H1 (cell line): ENCODE data around the gene CYP2J2. TPM values are rescaled to one million over a fixed set of nuclear protein-coding genes. Genes with fewer than 3 reads are reported as not detected.

Source experiments
- CTCF ChIA-PET: fragments of 300-600 bp; sonication (Branson Sonifier 250); formaldehyde crosslinking; loops from one replicate; lab custom pipeline; 2021; ENCODE audit not compliant: partially characterized antibody; lab: Charles Lee
- POLR2A ChIA-PET: fragments of 300-600 bp; sonication (Branson Sonifier 250); formaldehyde crosslinking; loops from one replicate; lab custom pipeline; 2021; ENCODE audit warnings: inconsistent platforms; ENCODE audit not compliant: partially characterized antibody; lab: Charles Lee
- DNase-seq, 2 experiments: peaks; one replicate each; pipeline versions ENCODE4 v3.0.0 to v3.0.0-alpha.2; 2010 to 2022; ENCODE audit warnings: low spot score in 2 of 2, low read depth in 1 of 2, mixed read lengths in 1 of 2
- FAIRE-seq: peaks from 2 replicates; lab custom pipeline; 2011; peaks lifted over from hg19 to GRCh38; lab: Jason Lieb, UNC
- H2AFZ ChIP-seq: 2 replicates; pipeline ENCODE4 v1.8.1; 2012; ENCODE audit warnings: low read length, inconsistent platforms
- H2AK5ac ChIP-seq: 2 replicates; pipeline ENCODE4 v1.6.1; 2013; ENCODE audit warnings: low read depth, low read length
- H2BK120ac ChIP-seq: replicated peaks from 2 replicates; pipeline ENCODE3; 2013; ENCODE audit warnings: low read depth, low read length, inconsistent platforms
- H2BK12ac ChIP-seq: 2 replicates; pipeline ENCODE4 v1.6.1; 2013; ENCODE audit warnings: low read depth, low read length
- H2BK15ac ChIP-seq: 2 replicates; pipeline ENCODE4 v1.6.1; 2013; ENCODE audit warnings: low read length
- H2BK20ac ChIP-seq: 2 replicates; pipeline ENCODE4 v1.6.1; 2013; ENCODE audit warnings: low read length
- H2BK5ac ChIP-seq: 2 replicates; pipeline ENCODE4 v1.6.1; 2013; ENCODE audit warnings: low read depth, low read length
- H3K14ac ChIP-seq: 2 replicates; pipeline ENCODE4 v1.6.1; 2013; ENCODE audit warnings: inconsistent platforms; ENCODE audit not compliant: insufficient read length
- H3K18ac ChIP-seq: 2 replicates; pipeline ENCODE4 v1.6.1; 2013; ENCODE audit warnings: low read length; ENCODE audit errors: extremely low read depth
- H3K23ac ChIP-seq: 2 replicates; pipeline ENCODE4 v1.6.1; 2013; ENCODE audit warnings: inconsistent platforms; ENCODE audit not compliant: insufficient read length
- H3K23me2 ChIP-seq: 2 replicates; pipeline ENCODE4 v1.6.1; 2013; ENCODE audit warnings: low read depth, low read length
- H3K27ac ChIP-seq: 2 replicates; pipeline ENCODE4 v1.6.1; 2011; ENCODE audit warnings: low read depth, low read length, inconsistent platforms
- H3K27me3 ChIP-seq, 4 experiments: replicated peaks in 1 of 4; 1 replicate in 1 of 4; 2 replicates in 3 of 4; pipeline versions ENCODE4 v1.6.1 to v1.8.1; 2011 to 2013; ENCODE audit warnings: low read length in 3 of 4, mild to moderate bottlenecking in 3 of 4, inconsistent platforms in 2 of 4, mixed read lengths in 2 of 4, moderate library complexity in 1 of 4; ENCODE audit not compliant: control insufficient read depth in 3 of 4, insufficient read depth in 3 of 4; ENCODE audit errors: extremely low read depth in 1 of 4
- H3K36me3 ChIP-seq, 4 experiments: 2 replicates each; pipeline versions ENCODE4 v1.6.1 to v1.8.1; 2011 to 2013; ENCODE audit warnings: mild to moderate bottlenecking in 4 of 4, low read length in 3 of 4, moderate library complexity in 2 of 4, control low read depth in 1 of 4, inconsistent platforms in 1 of 4; ENCODE audit not compliant: insufficient read depth in 4 of 4, control insufficient read depth in 2 of 4
- H3K4ac ChIP-seq: replicated peaks from 2 replicates; pipeline ENCODE3; 2013; ENCODE audit warnings: low read length, low read depth, mixed read lengths, inconsistent platforms; ENCODE audit not compliant: insufficient read length
- H3K4me1 ChIP-seq, 4 experiments: replicated peaks in 1 of 4; 1 replicate in 1 of 4; 2 replicates in 3 of 4; pipeline versions ENCODE4 v1.6.1 to v1.8.1; 2011 to 2013; ENCODE audit warnings: low read length in 3 of 4, inconsistent platforms in 2 of 4, mixed read lengths in 1 of 4; ENCODE audit not compliant: insufficient read depth in 4 of 4, control insufficient read depth in 3 of 4
- H3K4me2 ChIP-seq, 2 experiments: 2 replicates each; pipeline versions ENCODE4 v1.6.1 to v1.8.1; 2011 to 2013; ENCODE audit warnings: low read depth in 2 of 2, low read length in 2 of 2, control low read depth in 1 of 2, inconsistent platforms in 1 of 2, mild to moderate bottlenecking in 1 of 2; ENCODE audit not compliant: insufficient read depth in 1 of 2
- H3K4me3 ChIP-seq, 4 experiments: fragments of 200-600, 300-600 bp in 1 of 4; sonication (generic), shearing (Covaris generic), sonication (Bioruptor Twin) in 1 of 4; 2 replicates each; pipeline versions ENCODE4 v1.5.1 to v1.8.1; 2011 to 2016; ENCODE audit warnings: low read length in 4 of 4, low read depth in 3 of 4, control low read depth in 2 of 4, inconsistent platforms in 2 of 4, mild to moderate bottlenecking in 2 of 4, mixed read lengths in 1 of 4, moderate library complexity in 1 of 4; ENCODE audit not compliant: insufficient read depth in 2 of 4; ENCODE audit errors: extremely low read depth in 1 of 4
- H3K56ac ChIP-seq: replicated peaks from 2 replicates; pipeline ENCODE3; 2013; ENCODE audit warnings: low read depth, mild to moderate bottlenecking, mixed read lengths, low read length, inconsistent platforms; ENCODE audit not compliant: insufficient read length
- H3K79me1 ChIP-seq: 2 replicates; pipeline ENCODE4 v1.6.1; 2013; ENCODE audit warnings: low read depth, low read length, control low read depth
- H3K79me2 ChIP-seq, 2 experiments: 2 replicates each; pipeline versions ENCODE4 v1.6.1 to v1.8.1; 2012 to 2013; ENCODE audit warnings: low read length in 2 of 2, mild to moderate bottlenecking in 2 of 2, inconsistent platforms in 1 of 2; ENCODE audit not compliant: insufficient read depth in 2 of 2, control insufficient read depth in 1 of 2
- H3K9ac ChIP-seq, 4 experiments: replicated peaks in 1 of 4; 1 replicate in 1 of 4; 2 replicates in 3 of 4; pipeline versions ENCODE4 v1.6.1 to v1.8.1; 2011 to 2013; ENCODE audit warnings: low read depth in 3 of 4, low read length in 3 of 4, control low read depth in 2 of 4, mild to moderate bottlenecking in 2 of 4, moderate library complexity in 2 of 4, inconsistent platforms in 1 of 4; ENCODE audit errors: extremely low read depth in 1 of 4
- H3K9me3 ChIP-seq, 2 experiments: 2 replicates each; pipeline versions ENCODE4 v1.6.1 to v1.8.1; 2012 to 2013; ENCODE audit warnings: mild to moderate bottlenecking in 2 of 2, moderate library complexity in 2 of 2, control low read depth in 1 of 2, inconsistent platforms in 1 of 2, low read depth in 1 of 2, low read length in 1 of 2, mixed read lengths in 1 of 2; ENCODE audit not compliant: insufficient read depth in 2 of 2
- H4K20me1 ChIP-seq, 2 experiments: replicated peaks in 1 of 2; 2 replicates each; pipeline versions ENCODE3 to v1.8.1; 2011 to 2013; ENCODE audit warnings: inconsistent platforms in 2 of 2, low read length in 2 of 2, mild to moderate bottlenecking in 1 of 2; ENCODE audit not compliant: insufficient read depth in 2 of 2, control insufficient read depth in 1 of 2
- H4K5ac ChIP-seq: 2 replicates; pipeline ENCODE4 v1.6.1; 2013; ENCODE audit warnings: low read length, low read depth, mixed read lengths, inconsistent platforms; ENCODE audit not compliant: insufficient read length
- H4K8ac ChIP-seq: 2 replicates; pipeline ENCODE4 v1.8.0; 2013; ENCODE audit warnings: mild to moderate bottlenecking, moderate library complexity, low read length, inconsistent platforms; ENCODE audit not compliant: insufficient read depth; ENCODE audit errors: extremely low read depth
- H4K91ac ChIP-seq: replicated peaks from 2 replicates; pipeline ENCODE3; 2013; ENCODE audit warnings: low read length, mixed read lengths, inconsistent platforms; ENCODE audit not compliant: insufficient read length
- ASH2L ChIP-seq: fragments of 200-600, 300-600 bp; sonication (generic); IDR thresholded peaks from one replicate; pipeline ENCODE4 v1.7.1; 2017; ENCODE audit warnings: low read length
- BCL11A ChIP-seq, 2 experiments: IDR thresholded peaks; one replicate each; pipeline ENCODE4 v1.6.1; 2011; ENCODE audit warnings: low read depth in 2 of 2, low read length in 2 of 2, mild to moderate bottlenecking in 2 of 2
- CBX8 ChIP-seq: fragments of 300-800, 300-1000 bp; sonication (generic); IDR thresholded peaks from 2 replicates; pipeline ENCODE4 v1.7.1; 2016; ENCODE audit warnings: low read depth, low read length, borderline replicate concordance
- CHD2 ChIP-seq: IDR thresholded peaks from 2 replicates; pipeline ENCODE4 v1.6.1; 2012; ENCODE audit warnings: low read length, improper control_type of control experiment
- GTF2F1 ChIP-seq: IDR thresholded peaks from 2 replicates; pipeline ENCODE4 v1.6.1; 2012; ENCODE audit warnings: low read depth, low read length, improper control_type of control experiment, borderline replicate concordance
- HDAC2 ChIP-seq, 2 experiments: fragments of 300-600 bp in 1 of 2; sonication (generic) in 1 of 2; IDR thresholded peaks; 2 replicates each; pipeline ENCODE4 v1.6.1; 2011 to 2012; ENCODE audit warnings: low read depth in 2 of 2, low read length in 2 of 2, mild to moderate bottlenecking in 2 of 2, moderate library complexity in 2 of 2, borderline replicate concordance in 1 of 2, inconsistent platforms in 1 of 2
- HDAC6 ChIP-seq: IDR thresholded peaks from one replicate; pipeline ENCODE4 v1.7.1; 2012; ENCODE audit warnings: low read depth, mild to moderate bottlenecking, inconsistent platforms, low read length, moderate library complexity
- POLR2AphosphoS5 ChIP-seq: IDR thresholded peaks from 2 replicates; pipeline ENCODE4 v1.6.1; 2011; ENCODE audit warnings: low read depth, low read length
- SIN3A ChIP-seq, 2 experiments: IDR thresholded peaks in 1 of 2; conservative IDR thresholded peaks in 1 of 2; 2 replicates each; pipeline ENCODE4 v1.6.1; 2011 to 2012; ENCODE audit warnings: low read length in 2 of 2, improper control_type of control experiment in 1 of 2, low read depth in 1 of 2, mild to moderate bottlenecking in 1 of 2
- SIRT6 ChIP-seq: IDR thresholded peaks from one replicate; pipeline ENCODE4 v1.7.1; 2012; ENCODE audit warnings: low read length, inconsistent platforms
- SP2 ChIP-seq: IDR thresholded peaks from 2 replicates; pipeline ENCODE4 v1.6.1; 2012; ENCODE audit warnings: mild to moderate bottlenecking, low read length, inconsistent platforms
- SP4 ChIP-seq: IDR thresholded peaks from 2 replicates; pipeline ENCODE4 v1.6.1; 2012; ENCODE audit warnings: low read length, inconsistent platforms
- TAF1 ChIP-seq: IDR thresholded peaks from 2 replicates; pipeline ENCODE4 v1.6.1; 2011; ENCODE audit warnings: mild to moderate bottlenecking, low read depth, low read length
- WGBS, 2 experiments: shearing (Covaris generic) in 1 of 2; methylation state at CpG; one replicate each; pipeline versions ENCODE4 v1.1.6 to v1.1.7; 2013 to 2015; ENCODE audit warnings: low lambda C conversion rate in 2 of 2, mixed read lengths in 2 of 2, inconsistent platforms in 1 of 2, low coverage in 1 of 2, missing lambda C conversion rate in 1 of 2; ENCODE audit not compliant: insufficient replicate concordance in 2 of 2, insufficient coverage in 1 of 2, insufficient read length in 1 of 2; ENCODE audit errors: extremely low coverage in 1 of 2, missing lambda C conversion rate in 1 of 2; 5-methylcytosine and 5-hydroxymethylcytosine counted together
- polyA plus RNA-seq, 7 experiments: library from polyadenylated mRNA; depleted of rRNA in 3 of 7; stranded (reverse) in 5 of 7; unstranded in 2 of 7; fragments of >200 nt in 5 of 7; fragments of 200-250 nt in 2 of 7; gene quantifications; 1 replicate in 5 of 7; 2 replicates in 1 of 7; 4 replicates in 1 of 7; pipeline versions ENCODE4 v1.2.1 to v1.2.3, GENCODE V29; 2011 to 2013; ENCODE audit warnings: missing spikeins in 2 of 7, mixed read lengths in 2 of 7
- total RNA-seq: library from RNA; stranded (reverse); fragmentation: NEBNext Ultra II Directional; extraction: Animal tissue kit (Norgen Biotek cat#: 25700); gene quantifications from 2 replicates; pipeline ENCODE4 v1.2.1, GENCODE V29; 2021
- TF ChIP-seq, protein P1 (sequence below): IDR thresholded peaks from 2 replicates; pipeline ENCODE4 v1.6.1; 2011; ENCODE audit warnings: low read length, improper control_type of control experiment

CYP2J2 gene
- total and polyA plus RNA-seq, 2 of the 8 experiments (the other 6 are each of a cell fraction or from before 2014, with no cell fraction given), result 0.59 to 2.1 TPM

DNA sequence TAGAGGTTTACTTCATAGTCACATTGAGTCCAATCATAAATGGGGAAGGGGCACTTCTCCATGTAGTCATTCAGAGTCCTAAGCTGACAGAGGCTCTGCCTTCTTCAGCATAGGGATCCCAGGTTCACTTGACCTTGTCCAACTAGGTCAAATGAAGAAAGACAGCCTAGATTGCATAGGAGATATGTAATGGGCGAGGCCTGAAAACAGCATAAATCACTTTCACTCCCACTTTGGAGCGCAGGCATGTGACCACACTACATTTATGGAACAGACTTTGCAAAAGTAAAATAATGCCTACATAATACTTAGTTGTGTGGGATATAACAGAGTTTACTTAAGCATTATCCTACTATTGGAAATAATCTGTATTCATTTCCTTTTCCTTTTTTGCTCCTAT is 60.1 kb downstream of the CYP2J2 start:
- CTCF ChIA-PET, result interaction anchor here (0.9 to 1.9 kb wide), 2 partner anchors 13 to 35 kb away, joined by 3 to 8 read pairs; no protein-coding TSS in a partner anchor
- Histone ChIP-seq H2BK12ac (no peak overlapping the region), H2BK20ac (no peak overlapping the region), H3K27ac (no peak overlapping the region), H3K18ac (no peak overlapping the region), H3K36me3 (peaks cover 0 to 43% (median 12%) of the 10 kb centered on the region in 4 experiments; a peak in 7 of 8 replicates), H3K4me3 (no peak overlapping the region), H3K9ac (no peak overlapping the region), H2AFZ (no peak overlapping the region), H3K14ac (no peak overlapping the region), H3K4ac (no peak overlapping the region), H3K4me2 (no peak overlapping the region), H3K27me3 (no peaks in the 10 kb centered on the region), H4K91ac (no peak overlapping the region), H3K79me2 (no peaks in the 10 kb centered on the region), H4K8ac (no peak overlapping the region), H3K4me1 (no peaks in the 10 kb centered on the region), H4K20me1 (no peaks in the 10 kb centered on the region), H3K23ac (no peak overlapping the region), H3K9me3 (no peaks in the 10 kb centered on the region), H3K23me2 (no peaks in the 10 kb centered on the region), H3K56ac (no peak overlapping the region), H2BK5ac (no peak overlapping the region), H4K5ac (no peak overlapping the region), H3K79me1 (no peaks in the 10 kb centered on the region), H2BK120ac (no peak overlapping the region), H2AK5ac (no peak overlapping the region), H2BK15ac (no peak overlapping the region)
- FAIRE-seq (no peak), DNase-seq (no peak)
- POLR2A ChIA-PET, result interaction anchor here (1.2 kb wide), 1 partner anchor 37 kb away, joined by 3 read pairs; no protein-coding TSS in a partner anchor
- 100% methylated on average over 2 of the region's 2 CpGs; no CpG with 5 or more reads in 1 of the 2 experiments for WGBS, 2 experiments
- no peak for TF ChIP-seq BCL11A (IDR thresholded peaks at IDR 0.05; ENCODE audit: low read depth in 2 of 2, low read length in 2 of 2)
- no peak for TF ChIP-seq TAF1
- no peak for TF ChIP-seq HDAC2 (IDR thresholded peaks at IDR 0.05; ENCODE audit: borderline replicate concordance in 1 of 2, low read depth in 2 of 2, low read length in 2 of 2)
- no peak for TF ChIP-seq CHD2
- TF ChIP-seq SIN3A (conservative IDR thresholded peaks at IDR 0.05 in 1 of 2, IDR thresholded peaks at IDR 0.05 in 1 of 2; ENCODE audit: low read depth in 1 of 2, low read length in 2 of 2), result no peak
- no peak for TF ChIP-seq GTF2F1
- TF ChIP-seq SP4, result no peak
- TF ChIP-seq, protein P1, sequence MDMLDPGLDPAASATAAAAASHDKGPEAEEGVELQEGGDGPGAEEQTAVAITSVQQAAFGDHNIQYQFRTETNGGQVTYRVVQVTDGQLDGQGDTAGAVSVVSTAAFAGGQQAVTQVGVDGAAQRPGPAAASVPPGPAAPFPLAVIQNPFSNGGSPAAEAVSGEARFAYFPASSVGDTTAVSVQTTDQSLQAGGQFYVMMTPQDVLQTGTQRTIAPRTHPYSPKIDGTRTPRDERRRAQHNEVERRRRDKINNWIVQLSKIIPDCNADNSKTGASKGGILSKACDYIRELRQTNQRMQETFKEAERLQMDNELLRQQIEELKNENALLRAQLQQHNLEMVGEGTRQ, result no peak
- TF ChIP-seq CBX8, result no peak
- TF ChIP-seq SIRT6, result no peak
- TF ChIP-seq POLR2AphosphoS5, result no peak
- TF ChIP-seq ASH2L, result no peak
- no peak for TF ChIP-seq SP2
- no peak for TF ChIP-seq HDAC6
